Femur (tissue), 1 donor: ENCODE measurements around the gene CUBN.
A peak's percentile ranks its signal among the peaks of the same experiment; 100 is the strongest.

Experiments
- DNase-seq: peaks from one replicate; pipeline ENCODE4 v3.0.0-alpha.2; 2017

Gene CUBN

GRCh38 chr10:16811765-16812164 is 317.8 kb downstream of the CUBN start:
- DNase-seq, result no peak

- no peak for DNase-seq
Measured at GRCh38 chr10:16811292-16811691, 318.3 kb downstream of the CUBN start.

GRCh38 chr10:16809074-16809718 is 320.4 kb downstream of the CUBN start:
- no peak for DNase-seq

GRCh38 chr10:16804123-16804522 is 325.5 kb downstream of the CUBN start:
- DNase-seq, result no peak

- no peak for DNase-seq
Measured at GRCh38 chr10:16803464-16803863, 326.1 kb downstream of the CUBN start.

- DNase-seq, result no peak
Measured at GRCh38 chr10:16799621-16800020, 330.0 kb downstream of the CUBN start.

- DNase-seq, result no peak
Measured at GRCh38 chr10:16798571-16798970, 331.0 kb downstream of the CUBN start.

- no peak for DNase-seq
Measured at GRCh38 chr10:16795410-16796073, 334.1 kb downstream of the CUBN start.

- no peak for DNase-seq
Measured at GRCh38 chr10:16794005-16794404, 335.6 kb downstream of the CUBN start.

- DNase-seq, result peak; percentile 70
Measured at GRCh38 chr10:16792675-16793074, 336.9 kb downstream of the CUBN start.

GRCh38 chr10:16789765-16790164 is 339.8 kb downstream of the CUBN start:
- no peak for DNase-seq

- DNase-seq, result no peak
Measured at GRCh38 chr10:16789261-16789660, 340.4 kb downstream of the CUBN start.

GRCh38 chr10:16788778-16789177 is 340.8 kb downstream of the CUBN start:
- no peak for DNase-seq

- no peak for DNase-seq
Measured at GRCh38 chr10:16788125-16788524, 341.5 kb downstream of the CUBN start.

GRCh38 chr10:16787361-16787791 is 342.2 kb downstream of the CUBN start:
- no peak for DNase-seq

- no peak for DNase-seq
Measured at GRCh38 chr10:16780338-16780880, 349.2 kb downstream of the CUBN start.

GRCh38 chr10:16779384-16779915 is 350.2 kb downstream of the CUBN start:
- no peak for DNase-seq

- no peak for DNase-seq
Measured at GRCh38 chr10:16777473-16778370, 351.9 kb downstream of the CUBN start.

- no peak for DNase-seq
Measured at GRCh38 chr10:16776896-16777295, 352.7 kb downstream of the CUBN start.
